Activated CD4-positive, alpha-beta T cell treated with anti-CD3 and anti-CD28 coated beads, Interleukin-2, Interleukin-6, amounts not matched to agents 100 ng/mL and 50 ng/mL, durations not matched to agents 16 hours and 8 hours (primary cell): ENCODE results near the gene ZNF484.
"Not testable (repeated sequence)": the region's sequence is repeated elsewhere in the genome, so short reads cannot be mapped to it uniquely, and the experiment has no call there.

ENCODE experiments used
- DNase-seq: peaks from one replicate; pipeline ENCODE4 v3.0.0-alpha.2; 2020

Gene ZNF484

GRCh38 chr9:92857236-92857635 is 20.6 kb downstream of the ZNF484 start:
- DNase-seq = no peak

DNA sequence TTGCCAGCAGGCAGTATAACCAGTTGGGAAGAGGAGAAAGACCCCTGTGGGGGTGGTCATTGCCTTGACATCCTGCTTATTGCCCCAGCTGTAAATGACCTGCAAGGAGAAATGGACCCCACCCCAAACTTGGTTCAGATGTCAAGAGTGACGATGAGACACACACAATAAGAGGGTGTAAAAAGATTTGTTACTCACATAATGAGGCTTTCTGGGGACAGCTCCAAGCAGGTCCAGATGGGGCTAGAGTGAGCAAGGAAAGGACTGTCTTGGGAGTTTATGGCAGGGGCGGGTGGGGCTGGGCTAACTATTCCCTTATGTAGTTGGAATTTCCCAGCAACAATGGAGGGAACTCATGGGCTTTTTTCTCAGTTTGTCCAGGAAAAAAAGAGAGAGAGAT is 24.1 kb downstream of the ZNF484 start:
- no peak for DNase-seq

DNA sequence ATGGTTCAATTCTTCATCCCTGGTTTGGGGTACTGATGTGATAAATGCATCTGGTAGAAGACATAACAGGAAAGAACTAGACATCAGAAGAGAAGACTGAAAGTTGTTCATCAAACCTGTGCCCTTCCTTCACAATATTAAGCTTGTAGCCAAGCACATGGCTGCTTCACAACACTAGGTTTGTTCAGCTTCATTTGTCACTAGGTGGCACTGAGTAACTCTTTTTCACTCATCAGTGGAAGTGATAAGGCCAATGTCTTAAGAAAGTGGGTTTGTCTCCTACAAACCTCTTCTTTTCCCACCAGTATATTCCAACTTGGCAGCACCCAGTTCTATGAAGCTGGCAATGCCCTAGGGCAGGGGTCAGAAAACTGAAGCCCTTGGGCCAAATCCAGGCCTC is 26.9 kb downstream of the ZNF484 start:
- no peak for DNase-seq

DNA sequence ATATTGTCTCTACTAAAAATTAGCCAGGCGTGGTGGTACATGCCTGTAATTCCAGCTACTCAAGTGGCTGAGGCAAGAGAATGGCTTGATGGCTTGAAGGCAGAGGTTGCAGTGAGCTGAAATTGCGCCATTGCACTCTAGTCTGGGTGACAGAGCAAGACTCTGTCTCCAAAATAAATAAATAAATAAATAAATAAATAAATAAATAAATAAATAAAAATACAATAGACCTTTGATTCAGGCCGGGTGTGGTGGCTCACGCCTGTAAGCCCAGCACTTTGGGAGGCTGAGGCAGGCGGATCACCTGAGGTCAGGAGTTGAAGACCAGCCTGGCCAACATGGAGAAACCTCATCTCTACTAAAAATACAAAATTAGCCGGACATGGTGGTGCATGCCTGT is 29.1 kb downstream of the ZNF484 start:
- DNase-seq = not testable (repeated sequence)

GRCh38 chr9:92846662-92847145 is 31.1 kb downstream of the ZNF484 start:
- DNase-seq = no peak

DNA sequence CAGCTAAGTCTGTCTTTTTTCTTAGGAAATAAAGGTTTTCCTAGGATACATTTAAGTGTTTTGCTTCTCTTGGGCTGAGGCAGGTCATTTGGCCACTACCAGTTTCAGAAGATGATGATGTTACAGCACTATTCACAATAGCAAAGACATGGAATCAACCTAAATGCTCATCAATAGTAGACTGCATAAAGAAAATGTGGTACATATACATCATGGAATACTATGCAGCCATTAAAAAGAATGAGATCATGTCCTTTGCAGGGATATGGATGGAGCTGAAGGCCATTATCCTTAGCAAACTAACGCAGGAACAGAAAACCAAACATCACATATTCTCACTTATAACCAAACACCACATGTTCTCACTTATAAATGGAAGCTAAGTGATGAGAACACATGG is 39.4 kb downstream of the ZNF484 start:
- not testable (repeated sequence) for DNase-seq

DNA sequence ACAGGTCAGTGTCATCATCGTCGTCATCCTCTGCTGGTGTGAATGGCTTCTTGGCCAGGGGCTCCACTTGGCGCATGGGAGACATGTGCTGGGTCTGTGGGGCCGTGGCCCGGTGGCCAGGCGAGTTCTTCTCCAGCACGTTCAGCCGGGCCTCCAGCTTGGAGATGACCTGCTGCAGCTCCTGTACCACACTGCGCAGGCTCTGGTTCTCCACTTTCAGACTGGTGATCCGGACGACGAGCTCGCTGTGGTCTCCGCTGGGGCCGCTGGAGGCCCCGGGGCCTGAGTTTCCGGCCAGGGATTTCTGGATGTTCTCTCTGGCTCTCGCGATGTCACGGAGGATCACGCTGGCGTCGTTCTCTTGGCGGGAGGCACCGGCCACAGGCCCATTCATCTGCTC is 40.6 kb downstream of the ZNF484 start:
- DNase-seq = no peak

- DNase-seq = no peak
Observed at GRCh38 chr9:92829420-92829819, 48.4 kb downstream of the ZNF484 start.

DNA sequence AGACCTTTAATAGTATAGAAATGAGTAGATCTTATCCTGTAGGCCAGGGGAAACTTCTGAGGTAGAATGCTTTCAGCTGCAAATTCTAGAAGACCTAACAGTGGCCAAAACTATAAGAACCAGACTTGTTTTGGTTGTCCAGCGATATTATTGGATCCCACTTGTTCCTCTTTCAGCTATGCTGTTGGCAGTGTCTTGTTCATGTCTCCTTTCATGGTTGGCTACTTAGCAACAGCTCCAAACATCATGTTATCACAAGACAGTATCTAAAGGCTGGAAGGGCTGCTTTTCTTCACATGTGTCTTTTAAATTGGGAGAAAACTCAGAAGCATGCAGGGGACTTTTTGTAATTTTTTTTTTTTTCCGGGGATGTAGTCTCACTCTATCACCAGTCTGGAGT is 52.8 kb downstream of the ZNF484 start:
- not testable (repeated sequence) for DNase-seq

DNA sequence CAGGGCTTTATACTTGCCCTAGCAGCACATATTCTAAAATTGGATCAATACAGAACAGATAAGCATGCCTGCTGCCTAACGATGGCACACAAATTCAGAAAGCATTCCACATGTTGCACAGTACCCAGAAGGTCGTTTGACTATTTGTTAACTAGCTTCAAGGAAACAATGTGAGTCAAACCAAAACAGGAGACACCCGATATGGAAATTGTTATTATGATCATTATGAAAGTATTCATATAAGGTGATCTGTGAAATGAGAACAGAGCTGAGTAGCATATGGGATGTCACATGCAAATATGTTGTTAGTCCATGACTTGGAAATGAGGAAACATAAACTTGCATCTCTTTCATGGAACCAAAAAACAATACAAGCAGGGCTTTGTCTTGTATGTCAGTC is 56.9 kb downstream of the ZNF484 start:
- peak; percentile 54 for DNase-seq

- not testable (repeated sequence) for DNase-seq
Observed at GRCh38 chr9:92819898-92820297, 57.9 kb downstream of the ZNF484 start.

GRCh38 chr9:92809629-92810326 is 68.1 kb downstream of the ZNF484 start:
- not testable (repeated sequence) for DNase-seq

DNA sequence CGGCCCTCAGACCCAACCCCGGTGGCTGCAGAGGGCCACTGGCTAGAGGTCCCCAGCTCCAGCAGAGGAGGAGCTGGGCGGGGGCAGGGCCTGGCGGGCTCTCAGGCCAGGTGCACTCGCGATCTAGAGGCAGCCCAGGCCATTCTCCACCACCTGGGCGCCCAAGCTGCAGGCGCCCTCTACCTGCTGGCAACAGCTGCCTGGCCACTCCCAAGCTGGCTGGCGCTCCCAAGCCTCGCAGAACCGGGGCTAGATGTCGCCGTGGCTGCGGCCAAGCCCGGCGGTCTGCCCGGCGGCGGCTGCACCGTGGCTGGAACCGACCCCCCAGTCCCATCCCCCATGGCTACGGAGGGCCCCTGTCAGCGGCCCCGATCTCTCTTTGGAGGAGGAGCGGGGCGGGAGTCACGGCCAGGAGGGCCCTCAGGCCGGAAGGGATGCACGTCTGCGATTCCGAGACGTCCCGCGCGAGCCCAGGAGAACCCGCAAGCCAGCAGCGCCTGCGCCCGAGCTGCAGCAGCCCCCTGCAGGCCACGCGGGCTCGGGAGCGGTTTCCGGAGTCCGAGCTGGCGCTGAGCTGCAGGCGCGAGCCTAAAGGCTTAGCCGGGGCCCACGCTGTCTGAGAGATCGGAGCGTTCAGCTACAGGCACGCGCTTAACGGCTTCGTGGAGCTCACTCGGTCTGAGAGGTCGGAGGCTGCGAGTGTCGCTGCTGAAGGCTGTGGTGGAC is 68.9 kb downstream of the ZNF484 start:
- peak; percentile 42 for DNase-seq

GRCh38 chr9:92807757-92808725 is 69.8 kb downstream of the ZNF484 start:
- DNase-seq = peak; percentile 26

- DNase-seq = no peak
Observed at GRCh38 chr9:92807031-92807756, 70.6 kb downstream of the ZNF484 start.

DNA sequence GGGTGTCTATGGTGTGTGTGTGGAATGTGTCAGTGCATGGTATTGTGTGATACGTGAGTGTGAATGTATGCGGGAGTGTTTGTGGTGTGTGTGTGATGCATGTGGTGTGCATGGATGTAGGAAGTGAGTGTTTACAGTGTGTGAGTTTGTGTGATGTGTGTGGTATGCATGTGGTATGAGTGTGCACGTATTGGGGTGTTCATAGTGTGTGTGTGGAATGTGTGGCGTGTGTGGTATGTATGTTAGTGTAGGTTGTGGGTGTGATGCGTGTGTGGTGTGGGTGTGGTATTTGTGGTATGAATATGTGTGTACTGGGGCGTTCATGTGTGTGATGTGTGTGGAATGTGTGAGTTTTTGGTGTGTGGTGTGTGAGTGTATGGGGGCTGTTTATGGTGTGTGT is 73.1 kb downstream of the ZNF484 start:
- no peak for DNase-seq

- DNase-seq = no peak
Observed at GRCh38 chr9:92798358-92798757, 79.5 kb downstream of the ZNF484 start.

- not testable (repeated sequence) for DNase-seq
Observed at GRCh38 chr9:92796337-92796804, 81.5 kb downstream of the ZNF484 start.

- no peak for DNase-seq
Observed at GRCh38 chr9:92795598-92796336, 82.1 kb downstream of the ZNF484 start.
